Stimulated activated CD8-positive, alpha-beta memory T cell treated with anti-CD3 and anti-CD28 coated beads, Interleukin-2, amount 100 ng/mL, for 1 hour (primary cell): ENCODE data around the gene SSC5D.

Experiments used
- DNase-seq, 2 donors: peaks; one replicate each; pipeline ENCODE4 v3.0.0-alpha.2; 2020; ENCODE audit warnings: low read depth in 2 of 2

SSC5D gene

GRCh38 chr19:55473225-55474012, 14.8 kb upstream of the SSC5D start:
- no peak for DNase-seq

GRCh38 chr19:55474269-55475265, 13.7 kb upstream of the SSC5D start:
- DNase-seq, result no peak

- DNase-seq, result peak; percentile 93 to 96
Measured at GRCh38 chr19:55476100-55476775, 12.0 kb upstream of the SSC5D start, which contains the start of gene ZNF628. ZNF628 (plus strand) TSS chr19:55476617; CDS start chr19:55479911, 3,294 bp downstream.

GRCh38 chr19:55477905-55478304, 10.3 kb upstream of the SSC5D start:
- no peak for DNase-seq

- no peak for DNase-seq
Measured at GRCh38 chr19:55478364-55478763, 9.9 kb upstream of the SSC5D start.

GRCh38 chr19:55479045-55479444, 9.2 kb upstream of the SSC5D start:
- no peak for DNase-seq

GRCh38 chr19:55479451-55480230, 8.6 kb upstream of the SSC5D start:
- no peak for DNase-seq

- DNase-seq, result no peak
Measured at GRCh38 chr19:55481148-55481793, 7.0 kb upstream of the SSC5D start.

- no peak for DNase-seq
Measured at GRCh38 chr19:55481794-55482155, 6.5 kb upstream of the SSC5D start.

- no peak for DNase-seq
Measured at GRCh38 chr19:55482156-55482961, 5.9 kb upstream of the SSC5D start.

GRCh38 chr19:55482967-55483705, 5.1 kb upstream of the SSC5D start:
- DNase-seq, result no peak

GRCh38 chr19:55483706-55484592, 4.3 kb upstream of the SSC5D start:
- DNase-seq, result no peak

GRCh38 chr19:55484593-55485438, 3.4 kb upstream of the SSC5D start, which contains the start of gene NAT14:
NAT14 (plus strand) TSS chr19:55485188; CDS start chr19:55485709, 521 bp downstream.
- DNase-seq, result peak in 1 of 2 donors; percentile 34

GRCh38 chr19:55485439-55486011, 2.7 kb upstream of the SSC5D start:
- no peak for DNase-seq

- DNase-seq, result no peak
Measured at GRCh38 chr19:55486043-55486970, 1.9 kb upstream of the SSC5D start.
